Measurements from ENCODE around the gene TMX4. TPM values are rescaled to one million over a fixed set of nuclear protein-coding genes. Genes with fewer than 3 reads are reported as not detected.
"Not testable (repeated sequence)": the region's sequence is repeated elsewhere in the genome, so short reads cannot be mapped to it uniquely, and the experiment has no call there.

TMX4 gene
- 6.9 TPM for polyA plus RNA-seq (2012; ENCODE audit: insufficient read depth, insufficient read length)

DNA sequence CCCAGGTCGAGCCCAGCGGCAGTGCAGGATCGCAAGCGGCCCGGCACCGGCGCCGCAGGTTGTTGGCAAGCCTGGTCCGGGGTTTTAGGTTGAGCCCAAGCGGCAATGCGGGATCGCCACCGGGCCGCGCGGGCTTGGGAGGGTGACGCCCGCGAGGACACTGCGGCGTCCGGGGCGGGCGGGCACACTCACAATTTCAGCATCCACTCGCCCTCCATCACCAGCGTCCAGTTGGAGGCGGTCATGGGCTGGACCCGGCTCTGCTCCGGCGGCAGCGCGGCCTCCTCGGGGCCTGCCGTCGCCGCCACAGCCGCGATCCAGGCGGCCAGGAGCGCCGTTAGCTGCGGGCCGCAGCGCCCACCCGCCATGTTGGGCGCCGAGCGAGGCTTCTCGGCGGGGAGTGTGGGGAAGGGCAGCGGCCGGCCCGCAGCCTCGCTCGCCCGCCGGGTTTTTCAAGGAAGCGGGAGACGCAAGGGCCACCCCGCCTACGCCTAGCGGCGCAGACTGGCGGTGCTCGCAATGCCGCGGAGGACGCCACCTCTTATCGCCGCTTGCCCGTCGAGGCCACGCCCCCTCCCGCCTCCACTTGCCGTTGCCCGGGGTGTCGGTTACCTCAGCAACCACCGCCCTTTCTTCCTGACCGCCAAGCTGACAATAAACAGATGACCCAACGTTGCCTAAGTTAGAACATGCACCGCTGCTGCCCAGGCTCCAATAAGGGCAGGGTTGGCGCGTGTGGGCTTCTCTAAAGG, at the start of gene TMX4:
Gene TMX4 (minus strand): TSS at position 516 of the 752 bp plus-strand sequence. CDS start 148 bp downstream, at position 368.
- peak; percentile 67 for DNase-seq (ENCODE audit: low read depth, low spot score)
- peak within 1 kb of the TSS; percentile 64 for H3K4me3 ChIP-seq (ENCODE audit: low read length)

GRCh38 chr20:8067082-8067481, 47.5 kb upstream of the TMX4 start:
- H3K4me3 ChIP-seq (ENCODE audit: low read length) = no peak overlapping the region
- no peak for DNase-seq (ENCODE audit: low read depth, low spot score)

DNA sequence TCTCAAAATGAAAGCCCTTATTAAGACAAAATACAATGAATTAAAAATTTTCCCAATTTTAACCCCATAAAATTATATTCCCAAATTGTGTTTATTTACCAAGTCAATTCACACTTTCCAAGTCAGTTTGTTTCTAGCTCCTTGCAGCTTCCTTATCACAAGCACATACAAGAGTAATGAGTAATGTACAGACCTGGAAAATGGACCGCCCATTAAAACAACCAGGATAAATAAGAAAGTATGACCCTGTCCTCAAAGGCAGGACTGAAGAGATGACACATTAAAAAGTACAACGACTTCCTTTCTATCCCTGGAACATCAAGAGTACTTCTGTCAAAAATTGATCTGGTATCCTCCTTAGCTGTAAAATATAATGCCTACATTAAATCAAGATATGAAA, 47.1 kb upstream of the TMX4 start:
- no peak for DNase-seq (ENCODE audit: low read depth, low spot score)

GRCh38 chr20:8065691-8066090, 46.1 kb upstream of the TMX4 start:
- DNase-seq (ENCODE audit: low read depth, low spot score) = no peak
- no peak overlapping the region for H3K4me3 ChIP-seq (ENCODE audit: low read length)

More for the DNA sequence above, 47.1 kb upstream of the TMX4 start:
- no peak overlapping the region for H3K4me3 ChIP-seq (ENCODE audit: low read length)

DNA sequence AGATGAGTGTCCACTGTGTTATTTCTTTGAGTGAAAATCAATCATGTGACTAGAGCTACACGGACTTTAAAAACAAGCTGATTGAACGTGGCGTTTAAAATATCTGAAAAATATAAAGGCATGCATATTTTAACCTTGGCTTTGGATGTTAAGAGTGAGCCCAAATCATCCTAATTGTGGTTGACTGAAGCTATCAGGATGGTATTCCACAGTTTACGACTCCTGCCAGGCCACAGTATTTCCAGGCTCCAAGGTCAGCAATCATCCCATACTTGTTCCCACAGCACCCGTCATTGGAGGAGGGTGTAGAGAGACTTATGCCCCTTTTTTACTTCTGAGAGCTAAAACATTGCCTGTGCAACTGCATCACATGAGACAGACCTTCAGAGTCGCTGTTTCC, 43.2 kb upstream of the TMX4 start:
- DNase-seq (ENCODE audit: low read depth, low spot score) = no peak
- H3K4me3 ChIP-seq (ENCODE audit: low read length) = no peak overlapping the region

GRCh38 chr20:8061861-8062518, 42.4 kb upstream of the TMX4 start:
- DNase-seq (ENCODE audit: low read depth, low spot score) = no peak

GRCh38 chr20:8060977-8061376, 41.4 kb upstream of the TMX4 start:
- H3K4me3 ChIP-seq (ENCODE audit: low read length) = no peak overlapping the region
- no peak for DNase-seq (ENCODE audit: low read depth, low spot score)

More at GRCh38 chr20:8061861-8062518, 42.4 kb upstream of the TMX4 start:
- no peak overlapping the region for H3K4me3 ChIP-seq (ENCODE audit: low read length)

GRCh38 chr20:8057871-8058270, 38.3 kb upstream of the TMX4 start:
- no peak overlapping the region for H3K4me3 ChIP-seq (ENCODE audit: low read length)
- DNase-seq (ENCODE audit: low read depth, low spot score) = no peak

- no peak for DNase-seq (ENCODE audit: low read depth, low spot score)
- H3K4me3 ChIP-seq (ENCODE audit: low read length) = no peak overlapping the region
Observed at GRCh38 chr20:8055096-8055495, 35.5 kb upstream of the TMX4 start.

DNA sequence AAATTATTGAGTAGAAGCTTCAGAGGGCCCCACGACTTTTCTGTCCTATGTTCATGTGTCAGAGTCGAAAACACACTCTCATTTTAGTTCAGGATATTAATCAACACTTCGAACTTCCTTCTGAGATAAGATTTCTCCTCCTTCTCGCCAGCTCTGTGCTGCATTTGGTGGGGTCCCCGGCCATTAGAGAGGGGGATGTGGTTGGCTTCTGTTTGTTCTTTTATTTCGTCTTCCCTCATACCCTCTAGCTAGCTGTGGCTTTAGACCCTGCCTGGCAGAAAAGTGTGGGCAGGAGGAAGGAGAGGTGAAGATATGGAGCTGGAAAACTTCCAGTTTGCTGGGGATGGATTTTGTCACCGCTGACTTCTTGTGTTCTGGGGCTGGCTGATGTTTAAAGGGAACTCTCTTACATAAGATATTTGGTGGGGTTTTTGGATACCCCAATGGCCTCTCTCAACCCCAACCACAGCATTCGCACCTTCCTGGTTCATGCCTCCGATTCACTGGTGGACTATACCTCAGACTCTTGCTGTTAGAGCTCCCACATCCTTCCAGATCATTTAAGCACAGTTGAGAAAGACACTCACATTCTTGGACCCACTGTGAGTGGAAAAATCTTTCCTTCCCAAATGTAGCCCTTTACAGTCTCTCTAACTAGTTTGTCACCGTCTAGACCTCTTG, 30.7 kb upstream of the TMX4 start:
- H3K4me3 ChIP-seq (ENCODE audit: low read length) = no peak overlapping the region
- no peak for DNase-seq (ENCODE audit: low read depth, low spot score)

GRCh38 chr20:8049310-8049709, 29.7 kb upstream of the TMX4 start:
- no peak for DNase-seq (ENCODE audit: low read depth, low spot score)
- no peak overlapping the region for H3K4me3 ChIP-seq (ENCODE audit: low read length)

DNA sequence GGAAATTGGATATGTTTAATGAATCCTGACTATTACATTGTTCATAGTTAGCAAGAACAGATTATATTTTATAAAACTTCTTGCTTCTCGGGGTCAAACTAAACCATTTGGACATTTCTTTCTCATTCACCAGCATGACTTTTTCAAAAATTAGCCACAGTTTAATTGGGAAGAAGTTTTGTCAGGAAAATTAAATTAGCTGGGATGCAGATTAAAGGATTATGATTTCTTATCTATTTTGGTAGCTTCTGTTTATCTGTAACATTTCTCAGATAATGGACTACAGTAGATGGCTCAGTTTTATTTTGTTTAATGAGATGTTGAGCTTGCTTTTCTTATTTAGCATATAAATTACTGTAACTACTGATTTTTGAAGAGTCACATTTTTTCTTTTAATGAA, 26.4 kb upstream of the TMX4 start:
- H3K4me3 ChIP-seq (ENCODE audit: low read length) = no peak overlapping the region
- no peak for DNase-seq (ENCODE audit: low read depth, low spot score)

DNA sequence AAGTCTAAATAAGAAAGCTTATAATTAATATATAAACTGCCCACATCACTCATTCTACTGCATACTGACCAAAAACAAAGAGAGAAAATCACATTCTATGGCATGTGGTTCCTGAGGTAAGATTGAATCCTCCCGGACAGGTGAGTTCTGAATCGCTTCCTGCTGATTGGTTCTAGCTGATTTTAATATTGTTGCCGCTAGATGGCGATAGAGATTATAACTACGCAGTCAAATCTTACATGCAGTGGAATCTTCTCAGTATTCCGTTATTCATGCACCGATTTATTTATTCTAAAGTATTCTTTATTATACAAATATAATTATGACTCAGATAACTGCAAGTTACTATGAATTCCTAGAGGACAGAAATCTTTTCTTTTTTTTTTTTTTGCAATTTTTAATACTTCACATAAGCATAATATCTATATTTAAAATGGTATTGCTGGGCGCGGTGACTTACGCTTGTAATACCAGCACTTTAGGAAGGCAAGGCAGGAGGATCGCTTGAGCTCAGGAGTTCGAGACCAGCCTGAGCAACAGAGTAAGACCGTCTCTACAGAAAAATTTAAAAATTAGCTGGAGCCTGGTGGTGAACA, 24.2 kb upstream of the TMX4 start:
- H3K4me3 ChIP-seq (ENCODE audit: low read length) = no peak overlapping the region
- DNase-seq (ENCODE audit: low read depth, low spot score) = peak; percentile 56

- no peak overlapping the region for H3K4me3 ChIP-seq (ENCODE audit: low read length)
- no peak for DNase-seq (ENCODE audit: low read depth, low spot score)
Observed at GRCh38 chr20:8039042-8039441, 19.5 kb upstream of the TMX4 start.

- DNase-seq (ENCODE audit: low read depth, low spot score) = no peak
- H3K4me3 ChIP-seq (ENCODE audit: low read length) = no peak overlapping the region
Observed at GRCh38 chr20:8036771-8037170, 17.2 kb upstream of the TMX4 start.

DNA sequence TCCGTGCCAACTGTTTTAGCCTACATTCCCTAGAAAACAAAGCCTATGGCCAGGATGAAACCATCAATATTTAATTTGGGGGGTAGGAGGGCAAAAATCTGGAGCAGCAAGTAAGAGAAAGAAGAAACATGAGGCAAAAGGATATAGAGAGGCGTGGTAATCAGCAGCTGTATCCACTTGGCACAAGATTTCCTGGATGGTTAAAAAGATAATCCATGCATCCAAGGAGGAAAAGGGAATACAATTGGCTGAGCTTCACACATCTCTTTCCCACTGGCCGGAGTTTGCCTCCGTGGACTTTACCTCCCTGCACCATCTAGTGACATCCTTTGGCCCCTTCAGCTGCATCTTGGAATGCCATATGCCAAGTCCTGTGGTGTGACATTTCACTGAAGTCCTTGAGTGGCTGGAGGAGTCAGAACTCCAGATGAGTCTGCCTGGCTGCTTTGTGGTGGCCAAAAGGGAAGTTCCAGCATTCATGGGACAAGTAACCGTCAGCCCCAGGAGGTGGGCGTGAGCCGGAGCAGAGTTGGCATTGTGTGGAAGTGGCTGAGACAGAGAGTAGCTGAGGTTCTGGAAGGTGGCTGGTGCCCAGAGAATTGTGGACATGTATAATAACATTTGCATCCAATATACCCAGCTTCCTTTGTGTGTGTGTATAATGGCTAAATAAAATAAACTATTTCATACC, 13.7 kb upstream of the TMX4 start:
- no peak overlapping the region for H3K4me3 ChIP-seq (ENCODE audit: low read length)
- no peak for DNase-seq (ENCODE audit: low read depth, low spot score)

- no peak for DNase-seq (ENCODE audit: low read depth, low spot score)
- no peak overlapping the region for H3K4me3 ChIP-seq (ENCODE audit: low read length)
Observed at GRCh38 chr20:8032499-8032898, 12.9 kb upstream of the TMX4 start.

DNA sequence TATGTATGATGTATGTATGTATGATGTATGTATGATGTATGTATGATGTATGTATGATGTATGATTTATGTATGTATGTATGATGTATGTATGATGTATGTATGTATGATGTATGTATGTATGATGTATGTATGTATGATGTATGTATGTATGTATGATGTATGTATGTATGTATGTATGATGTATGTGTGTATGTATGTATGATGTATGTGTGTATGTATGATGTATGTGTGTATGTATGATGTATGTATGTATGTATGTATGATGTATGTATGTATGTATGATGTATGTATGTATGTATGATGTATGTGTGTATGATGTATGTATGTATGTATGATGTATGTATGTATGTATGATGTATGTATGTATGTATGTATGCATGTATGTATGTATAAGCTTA, 12.0 kb upstream of the TMX4 start:
- H3K4me3 ChIP-seq (ENCODE audit: low read length); DNase-seq (ENCODE audit: low read depth, low spot score): not testable (repeated sequence)

DNA sequence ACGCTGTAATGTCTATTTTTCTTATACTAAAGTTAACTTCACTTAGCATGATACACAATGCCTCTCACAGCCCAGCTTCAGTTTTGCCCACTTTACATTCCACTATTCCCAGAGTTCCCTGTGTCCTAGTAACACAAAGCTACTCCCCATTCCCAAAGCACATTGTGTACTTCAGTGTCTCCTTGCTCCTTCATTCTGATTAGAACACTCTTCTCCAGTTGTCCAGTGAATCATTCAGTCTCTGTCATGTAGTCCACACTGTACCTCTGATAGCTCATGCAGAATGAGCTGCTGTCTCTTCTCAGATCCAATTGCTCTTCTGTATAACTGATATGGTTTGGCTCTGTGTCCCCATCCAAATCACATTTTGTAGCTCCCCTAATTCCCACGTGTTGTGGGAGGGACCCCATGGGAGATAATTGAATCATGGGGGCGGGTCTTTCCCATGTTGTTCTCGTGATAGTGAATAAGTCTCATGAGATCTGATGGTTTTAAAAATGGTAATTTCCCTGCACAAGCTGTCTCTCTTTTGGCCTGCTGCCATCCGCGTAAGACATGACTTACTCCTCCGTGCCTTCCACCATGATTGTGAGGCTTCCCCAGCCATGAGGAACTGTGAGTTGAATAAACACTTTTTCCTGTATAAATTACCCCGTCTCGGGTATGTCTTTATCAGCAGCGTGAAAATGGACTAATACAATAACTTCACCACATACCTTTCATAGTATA, 2.1 kb upstream of the TMX4 start:
- no peak overlapping the region for H3K4me3 ChIP-seq (ENCODE audit: low read length)
- DNase-seq (ENCODE audit: low read depth, low spot score) = no peak
